C4-2B (cell line): Measurements from ENCODE around the gene PTK7.
A peak's percentile ranks its signal among the peaks of the same experiment; 100 is the strongest.
"Not testable (repeated sequence)": the region's sequence is repeated elsewhere in the genome, so short reads cannot be mapped to it uniquely, and the experiment has no call there.

Source experiments
- H3K27ac ChIP-seq: fragments of 450-650 bp; 2 replicates; pipeline ENCODE4 v1.5.1; 2017
- ZFX ChIP-seq: fragments of 450-650 bp; IDR thresholded peaks from 2 replicates; pipeline ENCODE4 v1.6.1; 2017
- TF ChIP-seq, protein P1 (sequence below): fragments of 450-650 bp; conservative IDR thresholded peaks from 2 replicates; pipeline ENCODE4 v1.5.1; 2017; ENCODE audit warnings: mild to moderate bottlenecking

PTK7 gene

DNA sequence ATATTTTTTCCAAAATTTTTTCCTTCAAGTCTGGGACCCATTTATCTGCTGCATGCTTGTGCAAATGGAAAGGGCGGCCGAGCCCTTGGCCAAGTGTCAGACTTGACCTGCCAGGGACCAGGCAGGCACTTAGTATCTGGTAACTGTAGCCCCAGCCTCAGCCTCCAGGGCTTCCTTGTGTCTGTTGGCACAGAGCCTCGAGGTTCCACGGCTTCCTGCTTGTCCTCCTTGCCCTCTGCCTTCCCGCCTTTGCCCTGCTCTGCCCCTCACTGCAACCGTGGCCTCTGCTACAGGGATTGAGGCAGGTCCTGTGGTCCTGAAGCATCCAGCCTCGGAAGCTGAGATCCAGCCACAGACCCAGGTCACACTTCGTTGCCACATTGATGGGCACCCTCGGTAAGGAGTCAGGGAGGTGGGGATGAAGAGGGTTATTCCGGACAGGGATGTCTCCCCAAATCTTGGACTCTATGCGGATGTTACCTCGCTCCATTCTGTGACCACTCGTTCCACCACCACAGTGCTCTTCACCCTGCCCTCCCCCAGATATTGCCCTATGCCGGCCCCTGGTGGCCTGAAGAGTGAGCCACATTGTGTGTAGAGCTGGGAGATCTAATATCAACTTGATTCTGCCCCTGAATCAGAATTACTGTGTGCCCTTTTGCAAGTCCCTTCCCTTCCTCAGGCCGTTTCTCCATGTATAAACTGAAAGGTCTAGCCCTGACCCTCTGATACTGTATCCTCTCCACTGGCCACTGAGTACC, 53.5 kb downstream of the PTK7 start:
- H3K27ac ChIP-seq: peak overlapping the region; percentile 66
- no peak for TF ChIP-seq ZFX
- TF ChIP-seq, protein P1, sequence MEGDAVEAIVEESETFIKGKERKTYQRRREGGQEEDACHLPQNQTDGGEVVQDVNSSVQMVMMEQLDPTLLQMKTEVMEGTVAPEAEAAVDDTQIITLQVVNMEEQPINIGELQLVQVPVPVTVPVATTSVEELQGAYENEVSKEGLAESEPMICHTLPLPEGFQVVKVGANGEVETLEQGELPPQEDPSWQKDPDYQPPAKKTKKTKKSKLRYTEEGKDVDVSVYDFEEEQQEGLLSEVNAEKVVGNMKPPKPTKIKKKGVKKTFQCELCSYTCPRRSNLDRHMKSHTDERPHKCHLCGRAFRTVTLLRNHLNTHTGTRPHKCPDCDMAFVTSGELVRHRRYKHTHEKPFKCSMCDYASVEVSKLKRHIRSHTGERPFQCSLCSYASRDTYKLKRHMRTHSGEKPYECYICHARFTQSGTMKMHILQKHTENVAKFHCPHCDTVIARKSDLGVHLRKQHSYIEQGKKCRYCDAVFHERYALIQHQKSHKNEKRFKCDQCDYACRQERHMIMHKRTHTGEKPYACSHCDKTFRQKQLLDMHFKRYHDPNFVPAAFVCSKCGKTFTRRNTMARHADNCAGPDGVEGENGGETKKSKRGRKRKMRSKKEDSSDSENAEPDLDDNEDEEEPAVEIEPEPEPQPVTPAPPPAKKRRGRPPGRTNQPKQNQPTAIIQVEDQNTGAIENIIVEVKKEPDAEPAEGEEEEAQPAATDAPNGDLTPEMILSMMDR: peak; percentile 84

DNA sequence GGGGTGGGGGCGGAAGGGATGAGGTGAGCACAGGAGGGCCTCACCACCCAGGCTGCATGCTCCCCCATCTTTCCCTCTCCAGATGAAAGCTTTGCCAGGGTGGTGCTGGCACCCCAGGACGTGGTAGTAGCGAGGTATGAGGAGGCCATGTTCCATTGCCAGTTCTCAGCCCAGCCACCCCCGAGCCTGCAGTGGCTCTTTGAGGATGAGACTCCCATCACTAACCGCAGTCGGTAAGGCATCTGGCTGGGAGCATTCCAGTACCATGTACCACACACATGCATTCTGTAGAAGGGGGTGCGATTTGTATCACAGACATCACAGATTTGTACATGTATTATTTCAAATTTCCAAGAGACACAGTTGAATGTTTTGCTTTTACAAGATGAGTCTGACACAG, 54.3 kb downstream of the PTK7 start:
- H3K27ac ChIP-seq: no peak overlapping the region
- TF ChIP-seq, protein P1: no peak
- TF ChIP-seq ZFX: no peak

DNA sequence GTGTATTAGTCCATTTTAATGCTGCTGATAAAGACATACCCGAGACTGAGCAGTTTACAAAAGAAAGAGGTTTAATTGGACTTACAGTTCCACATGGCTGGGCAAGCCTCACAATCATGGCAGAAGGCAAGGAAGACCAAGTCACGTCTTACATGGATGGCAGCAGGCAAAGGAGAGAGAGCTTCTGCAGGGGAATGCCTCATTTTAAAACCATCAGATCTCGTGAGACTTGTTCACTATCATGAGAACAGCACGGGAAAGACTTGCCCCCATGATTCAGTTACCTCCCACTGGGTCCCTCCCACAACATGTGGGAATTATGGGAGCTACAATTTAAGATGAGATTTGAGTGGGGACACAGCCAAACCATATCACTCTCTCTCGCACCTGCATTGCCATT, 55.3 kb downstream of the PTK7 start:
- not testable (repeated sequence) for H3K27ac ChIP-seq

DNA sequence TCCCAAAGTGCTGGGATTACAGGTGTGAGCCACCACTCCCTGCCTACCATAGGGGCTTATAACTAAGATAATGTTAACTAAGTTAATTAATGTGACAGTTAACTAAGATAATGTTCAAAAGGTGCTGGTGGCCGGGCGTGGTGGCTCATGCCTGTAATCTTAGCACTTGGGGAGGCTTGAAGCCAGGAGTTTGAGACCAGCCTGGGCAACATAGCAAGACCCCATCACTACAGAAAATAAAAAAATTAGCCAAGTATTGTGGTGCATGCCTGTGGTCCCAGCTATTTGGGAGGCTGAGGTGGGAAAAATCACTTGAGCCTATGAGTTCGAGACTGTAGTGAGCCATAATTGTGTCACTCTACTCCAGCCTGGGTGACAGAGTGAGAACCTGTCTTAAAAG, 62.2 kb downstream of the PTK7 start:
- no peak overlapping the region for H3K27ac ChIP-seq
- TF ChIP-seq, protein P1: no peak
- no peak for TF ChIP-seq ZFX

- not testable (repeated sequence) for H3K27ac ChIP-seq
Observed at GRCh38 chr6:43139973-43140372, 63.9 kb downstream of the PTK7 start.

GRCh38 chr6:43141644-43142043, 65.5 kb downstream of the PTK7 start:
- H3K27ac ChIP-seq: no peak overlapping the region
- TF ChIP-seq, protein P1: no peak
- no peak for TF ChIP-seq ZFX

DNA sequence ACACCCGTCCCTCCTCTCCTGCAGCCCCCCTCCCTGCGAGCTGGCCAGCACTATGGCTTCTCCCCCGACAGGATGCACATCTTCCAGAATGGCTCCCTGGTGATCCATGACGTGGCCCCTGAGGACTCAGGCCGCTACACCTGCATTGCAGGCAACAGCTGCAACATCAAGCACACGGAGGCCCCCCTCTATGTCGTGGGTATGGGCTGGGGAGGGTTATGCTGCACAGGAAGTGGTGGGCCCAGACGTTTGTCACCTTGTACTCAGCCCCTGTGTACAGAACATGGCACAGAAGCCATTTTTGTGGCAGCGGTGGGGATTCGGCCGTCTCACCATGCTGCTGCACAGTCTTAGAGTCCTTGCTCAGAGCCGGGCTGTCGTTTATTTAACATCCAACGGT, 66.0 kb downstream of the PTK7 start:
- TF ChIP-seq ZFX: no peak
- TF ChIP-seq, protein P1: no peak
- no peak overlapping the region for H3K27ac ChIP-seq

GRCh38 chr6:43143235-43144128, 67.4 kb downstream of the PTK7 start:
- no peak for TF ChIP-seq ZFX
- TF ChIP-seq, protein P1: peak; percentile 83
- no peak overlapping the region for H3K27ac ChIP-seq
